Measurements from ENCODE around the gene TBC1D26. TPM values are rescaled to one million over a fixed set of nuclear protein-coding genes. Genes with fewer than 3 reads are reported as not detected.

Gene TBC1D26
- total RNA-seq, 1 donor from 2014 or later, result 0.14 TPM

GRCh38 chr17:15740570-15741120, 8.6 kb downstream of the TBC1D26 start:
- Mint-ChIP-seq H3K36me3 (ENCODE audit: low read depth, unreplicated experiment) (peaks cover 3% of the 10 kb centered on the region), H3K27ac (ENCODE audit: unreplicated experiment) (no peak overlapping the region)
- FAIRE-seq, result no peak

GRCh38 chr17:15741624-15742023, 9.5 kb downstream of the TBC1D26 start:
- Histone ChIP-seq H3K9me3 (ENCODE audit: insufficient read depth, low read depth, low read length) (no peaks in the 10 kb centered on the region), H3K36me3 (ENCODE audit: insufficient read depth, low read length) (no peaks in the 10 kb centered on the region), H3K4me3 (ENCODE audit: insufficient read depth, low read depth, low read length) (no peak overlapping the region), H3K27me3 (ENCODE audit: insufficient read depth, low read length) (no peaks in the 10 kb centered on the region), H3K27ac (ENCODE audit: low read depth, low read length) (no peak overlapping the region), H3K4me1 (ENCODE audit: insufficient read depth, low read length) (peaks cover 3% of the 10 kb centered on the region), H2AFZ (ENCODE audit: low read depth, low read length) (no peak overlapping the region), H3K9ac (ENCODE audit: low read length) (no peak overlapping the region), H4K20me1 (ENCODE audit: insufficient read depth, low read length) (no peaks in the 10 kb centered on the region), H3K4me2 (ENCODE audit: low read length) (no peak overlapping the region), H3K79me2 (ENCODE audit: insufficient read depth, low read length) (no peaks in the 10 kb centered on the region)
- Mint-ChIP-seq H3K4me3 (ENCODE audit: unreplicated experiment) (no peak overlapping the region), H3K4me1 (ENCODE audit: low read depth, unreplicated experiment) (no peaks in the 10 kb centered on the region), H3K27me3 (ENCODE audit: low read depth, unreplicated experiment) (peaks cover 3% of the 10 kb centered on the region), H3K9me3 (ENCODE audit: unreplicated experiment) (peaks cover 2% of the 10 kb centered on the region), H3K36me3 (ENCODE audit: low read depth, unreplicated experiment) (peaks cover 3% of the 10 kb centered on the region), H3K27ac (ENCODE audit: unreplicated experiment) (no peak overlapping the region)
- DNase-seq (ENCODE audit: low read depth) (no peak), FAIRE-seq (no peak)
- TF ChIP-seq EZH2 (IDR thresholded peaks at IDR 0.05; ENCODE audit: insufficient read depth, low read length), result no peak
- no peak for TF ChIP-seq CTCF (IDR thresholded peaks at IDR 0.05; ENCODE audit: insufficient read depth, low read depth, low read length)

More at GRCh38 chr17:15740570-15741120, 8.6 kb downstream of the TBC1D26 start:
- Histone ChIP-seq H3K79me2 (ENCODE audit: insufficient read depth, low read length) (no peaks in the 10 kb centered on the region), H3K4me2 (ENCODE audit: low read length) (no peak overlapping the region), H3K9ac (ENCODE audit: low read length) (no peak overlapping the region), H3K27ac (ENCODE audit: low read depth, low read length) (no peak overlapping the region), H3K36me3 (ENCODE audit: insufficient read depth, low read length) (no peaks in the 10 kb centered on the region), H3K4me3 (ENCODE audit: insufficient read depth, low read depth, low read length) (no peak overlapping the region), H3K27me3 (ENCODE audit: insufficient read depth, low read length) (no peaks in the 10 kb centered on the region), H3K9me3 (ENCODE audit: insufficient read depth, low read depth, low read length) (no peaks in the 10 kb centered on the region), H3K4me1 (ENCODE audit: insufficient read depth, low read length) (peaks cover 3% of the 10 kb centered on the region), H2AFZ (ENCODE audit: low read depth, low read length) (no peak overlapping the region), H4K20me1 (ENCODE audit: insufficient read depth, low read length) (no peaks in the 10 kb centered on the region)
- H3K4me3 Mint-ChIP-seq (ENCODE audit: unreplicated experiment), result no peak overlapping the region
- H3K27me3 Mint-ChIP-seq (ENCODE audit: low read depth, unreplicated experiment), result peaks cover 3% of the 10 kb centered on the region
- no peaks in the 10 kb centered on the region for H3K9me3 Mint-ChIP-seq (ENCODE audit: unreplicated experiment)
- TF ChIP-seq CTCF (IDR thresholded peaks at IDR 0.05; ENCODE audit: insufficient read depth, low read depth, low read length) (no peak), EZH2 (IDR thresholded peaks at IDR 0.05; ENCODE audit: insufficient read depth, low read length) (no peak)
- no peak for DNase-seq (ENCODE audit: low read depth)
- H3K4me1 Mint-ChIP-seq (ENCODE audit: low read depth, unreplicated experiment), result no peaks in the 10 kb centered on the region

- TF ChIP-seq EZH2 (IDR thresholded peaks at IDR 0.05; ENCODE audit: insufficient read depth, low read length) (no peak), CTCF (IDR thresholded peaks at IDR 0.05; ENCODE audit: insufficient read depth, low read depth, low read length) (no peak)
- H3K4me3 Mint-ChIP-seq (ENCODE audit: unreplicated experiment), result no peak overlapping the region
- H3K27me3 ChIP-seq (ENCODE audit: insufficient read depth, low read length), result no peaks in the 10 kb centered on the region
- H3K36me3 ChIP-seq (ENCODE audit: insufficient read depth, low read length), result no peaks in the 10 kb centered on the region
- no peaks in the 10 kb centered on the region for H3K4me1 Mint-ChIP-seq (ENCODE audit: low read depth, unreplicated experiment)
- H3K27ac ChIP-seq (ENCODE audit: low read depth, low read length), result no peak overlapping the region
- no peak for FAIRE-seq
- no peak overlapping the region for H3K9ac ChIP-seq (ENCODE audit: low read length)
- peaks cover 3% of the 10 kb centered on the region for H3K36me3 Mint-ChIP-seq (ENCODE audit: low read depth, unreplicated experiment)
- H3K27ac Mint-ChIP-seq (ENCODE audit: unreplicated experiment), result no peak overlapping the region
- no peak overlapping the region for H3K4me3 ChIP-seq (ENCODE audit: insufficient read depth, low read depth, low read length)
- no peaks in the 10 kb centered on the region for H4K20me1 ChIP-seq (ENCODE audit: insufficient read depth, low read length)
- peaks cover 2% of the 10 kb centered on the region for H3K9me3 Mint-ChIP-seq (ENCODE audit: unreplicated experiment)
- H3K9me3 ChIP-seq (ENCODE audit: insufficient read depth, low read depth, low read length), result peaks cover 4% of the 10 kb centered on the region
- no peak overlapping the region for H3K4me2 ChIP-seq (ENCODE audit: low read length)
- peaks cover 3% of the 10 kb centered on the region for H3K27me3 Mint-ChIP-seq (ENCODE audit: low read depth, unreplicated experiment)
- DNase-seq (ENCODE audit: low read depth), result no peak
- no peak overlapping the region for H2AFZ ChIP-seq (ENCODE audit: low read depth, low read length)
- H3K79me2 ChIP-seq (ENCODE audit: insufficient read depth, low read length), result no peaks in the 10 kb centered on the region
- peaks cover 3% of the 10 kb centered on the region for H3K4me1 ChIP-seq (ENCODE audit: insufficient read depth, low read length)
Measured at GRCh38 chr17:15742051-15742795, 10.1 kb downstream of the TBC1D26 start.
